HEK293 (cell line): ENCODE data around the gene PRR19.
A peak's percentile ranks its signal among the peaks of the same experiment; 100 is the strongest.

Experiments
- CTCF ChIA-PET: fragments of 350-600 bp; formaldehyde crosslinking; extraction: SDS; loops from one replicate; lab custom pipeline; 2021; ENCODE audit warnings: antibody characterized with exemption; lab: Yijun Ruan, JAX
- POLR2A ChIA-PET: fragments of 300-600 bp; formaldehyde crosslinking; extraction: SDS; loops from one replicate; lab custom pipeline; 2020; ENCODE audit warnings: antibody characterized with exemption, inconsistent platforms; lab: Yijun Ruan, JAX
- H3K27ac ChIP-seq: fragments of 200-500 bp; sonication (Bioruptor generic); 2 replicates; pipeline ENCODE4 v1.5.1; 2014; ENCODE audit warnings: low read depth, low read length, control low read depth, inconsistent platforms; ENCODE audit errors: extremely low read depth
- H3K36me3 ChIP-seq, 2 experiments: fragments of 200-500 bp in 1 of 2; sonication (Bioruptor generic) in 1 of 2; 1 replicate in 1 of 2; 2 replicates in 1 of 2; pipeline ENCODE4 v1.5.1; 2014 to 2017; ENCODE audit warnings: inconsistent platforms in 2 of 2, low read length in 2 of 2; ENCODE audit not compliant: control insufficient read depth in 2 of 2, insufficient read depth in 1 of 2
- H3K4me1 ChIP-seq: fragments of 200-500 bp; sonication (Bioruptor generic); 2 replicates; pipeline ENCODE4 v1.5.1; 2014; ENCODE audit warnings: mild to moderate bottlenecking, low read length, inconsistent platforms; ENCODE audit not compliant: control insufficient read depth, insufficient read depth
- H3K4me3 ChIP-seq: 2 replicates; pipeline ENCODE4 v1.5.1; 2011; ENCODE audit warnings: low read depth, mild to moderate bottlenecking, control low read depth, low read length, moderate library complexity
- H3K9me3 ChIP-seq: fragments of 200-500 bp; sonication (Bioruptor generic); 2 replicates; pipeline ENCODE4 v1.5.1; 2014; ENCODE audit warnings: low read depth, low read length, inconsistent platforms; ENCODE audit not compliant: control insufficient read depth, insufficient read depth
- FEZF1 ChIP-seq: fragments of 450-650 bp; formaldehyde crosslinking; IDR thresholded peaks from 2 replicates; pipeline ENCODE4 v1.5.1; 2016; ENCODE audit warnings: missing biosample characterization, missing genetic modification characterization
- RBAK ChIP-seq: fragments of 450-650 bp; formaldehyde crosslinking; IDR thresholded peaks from 2 replicates; pipeline ENCODE4 v1.5.1; 2016; ENCODE audit warnings: missing biosample characterization, missing genetic modification characterization
- TRIM28 ChIP-seq: IDR thresholded peaks from 2 replicates; pipeline ENCODE4 v1.6.1; 2011; ENCODE audit warnings: low read length, control low read depth, borderline replicate concordance
- ZBTB20 ChIP-seq: fragments of 450-650 bp; formaldehyde crosslinking; IDR thresholded peaks from 2 replicates; pipeline ENCODE4 v1.5.1; 2016; ENCODE audit warnings: missing biosample characterization, missing genetic modification characterization
- ZBTB7A ChIP-seq: fragments of 450-650 bp; formaldehyde crosslinking; IDR thresholded peaks from 2 replicates; pipeline ENCODE4 v1.5.1; 2016; ENCODE audit warnings: low read depth, missing biosample characterization, missing genetic modification characterization
- ZNF146 ChIP-seq: fragments of 450-650 bp; formaldehyde crosslinking; IDR thresholded peaks from 2 replicates; pipeline ENCODE4 v1.5.1; 2016; ENCODE audit warnings: missing biosample characterization, missing genetic modification characterization
- ZNF2 ChIP-seq: fragments of 450-650 bp; formaldehyde crosslinking; IDR thresholded peaks from 2 replicates; pipeline ENCODE4 v1.5.1; 2016; ENCODE audit warnings: missing biosample characterization, missing genetic modification characterization
- ZNF324 ChIP-seq: fragments of 450-650 bp; formaldehyde crosslinking; IDR thresholded peaks from 2 replicates; pipeline ENCODE4 v1.5.1; 2016; ENCODE audit warnings: missing biosample characterization, missing genetic modification characterization
- ZNF366 ChIP-seq: fragments of 450-650 bp; formaldehyde crosslinking; conservative IDR thresholded peaks from 2 replicates; pipeline ENCODE4 v1.5.1; 2016; ENCODE audit warnings: missing biosample characterization, missing genetic modification characterization
- ZNF501 ChIP-seq: fragments of 450-650 bp; formaldehyde crosslinking; IDR thresholded peaks from 2 replicates; pipeline ENCODE4 v1.5.1; 2016; ENCODE audit warnings: missing biosample characterization, missing genetic modification characterization
- ZNF571 ChIP-seq: fragments of 450-650 bp; formaldehyde crosslinking; IDR thresholded peaks from 2 replicates; pipeline ENCODE4 v1.5.0; 2017; ENCODE audit warnings: missing biosample characterization, missing genetic modification characterization
- ZNF600 ChIP-seq: fragments of 450-650 bp; formaldehyde crosslinking; IDR thresholded peaks from 2 replicates; pipeline ENCODE4 v1.5.1; 2016; ENCODE audit warnings: missing biosample characterization, missing genetic modification characterization
- TF ChIP-seq, protein P1 (sequence below): IDR thresholded peaks from 2 replicates; pipeline ENCODE4 v1.6.1; 2011; ENCODE audit warnings: mild to moderate bottlenecking, low read depth, low read length, borderline replicate concordance
- TF ChIP-seq, protein P2 (sequence below): fragments of 450-650 bp; formaldehyde crosslinking; IDR thresholded peaks from 2 replicates; pipeline ENCODE4 v1.5.1; 2016; ENCODE audit warnings: missing biosample characterization, missing genetic modification characterization, borderline replicate concordance
- TF ChIP-seq, protein P3 (sequence below): sonication (generic); formaldehyde crosslinking; IDR thresholded peaks from 2 replicates; pipeline ENCODE4 v1.8.1; 2022; ENCODE audit warnings: mild to moderate bottlenecking, moderate library complexity, missing genetic modification reagents
- TF ChIP-seq, protein P4 (sequence below): fragments of 450-650 bp; formaldehyde crosslinking; conservative IDR thresholded peaks from 2 replicates; pipeline ENCODE4 v1.5.1; 2016; ENCODE audit warnings: low read depth, missing biosample characterization, missing genetic modification characterization
- TF ChIP-seq, protein P5 (sequence below): fragments of 450-650 bp; IDR thresholded peaks from 2 replicates; pipeline ENCODE4 v1.5.1; 2018; ENCODE audit warnings: missing biosample characterization, missing genetic modification characterization

Gene PRR19

DNA sequence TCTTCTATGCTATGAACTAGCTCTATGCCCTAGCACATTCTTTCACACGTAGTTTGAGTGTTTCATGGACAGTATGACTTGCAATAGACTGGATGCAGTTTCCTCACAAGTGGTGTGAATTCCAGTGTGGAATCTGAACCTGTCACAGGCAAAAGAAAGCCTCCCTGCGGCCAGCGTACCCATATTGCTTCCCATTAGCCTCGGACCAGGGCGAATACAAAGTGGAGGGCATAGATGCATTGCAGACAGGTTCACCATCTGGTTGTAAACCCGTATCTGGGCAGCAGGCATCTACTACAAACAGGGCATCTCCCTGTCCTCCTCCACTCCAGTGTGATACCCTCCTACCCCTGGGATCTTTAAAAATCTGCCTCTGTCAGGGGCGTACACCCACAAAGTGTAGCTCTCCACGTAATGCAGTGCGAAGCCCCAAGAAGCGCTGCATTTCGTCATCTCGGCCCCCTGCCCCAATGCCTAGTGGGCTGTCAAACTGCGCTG lies 34.2 kb upstream of the PRR19 start (continued):
- TF ChIP-seq ZNF571, result no peak
- peak; percentile 64 for TF ChIP-seq ZBTB20 (tag by site-specific recombination)
- TF ChIP-seq ZNF600 (tag by site-specific recombination), result no peak
- TF ChIP-seq ZNF2 (tag by site-specific recombination), result no peak
- TF ChIP-seq, protein P1, sequence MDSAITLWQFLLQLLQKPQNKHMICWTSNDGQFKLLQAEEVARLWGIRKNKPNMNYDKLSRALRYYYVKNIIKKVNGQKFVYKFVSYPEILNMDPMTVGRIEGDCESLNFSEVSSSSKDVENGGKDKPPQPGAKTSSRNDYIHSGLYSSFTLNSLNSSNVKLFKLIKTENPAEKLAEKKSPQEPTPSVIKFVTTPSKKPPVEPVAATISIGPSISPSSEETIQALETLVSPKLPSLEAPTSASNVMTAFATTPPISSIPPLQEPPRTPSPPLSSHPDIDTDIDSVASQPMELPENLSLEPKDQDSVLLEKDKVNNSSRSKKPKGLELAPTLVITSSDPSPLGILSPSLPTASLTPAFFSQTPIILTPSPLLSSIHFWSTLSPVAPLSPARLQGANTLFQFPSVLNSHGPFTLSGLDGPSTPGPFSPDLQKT, result no peak
- TF ChIP-seq ZNF366 (tag by site-specific recombination), result no peak
- TF ChIP-seq, protein P2, sequence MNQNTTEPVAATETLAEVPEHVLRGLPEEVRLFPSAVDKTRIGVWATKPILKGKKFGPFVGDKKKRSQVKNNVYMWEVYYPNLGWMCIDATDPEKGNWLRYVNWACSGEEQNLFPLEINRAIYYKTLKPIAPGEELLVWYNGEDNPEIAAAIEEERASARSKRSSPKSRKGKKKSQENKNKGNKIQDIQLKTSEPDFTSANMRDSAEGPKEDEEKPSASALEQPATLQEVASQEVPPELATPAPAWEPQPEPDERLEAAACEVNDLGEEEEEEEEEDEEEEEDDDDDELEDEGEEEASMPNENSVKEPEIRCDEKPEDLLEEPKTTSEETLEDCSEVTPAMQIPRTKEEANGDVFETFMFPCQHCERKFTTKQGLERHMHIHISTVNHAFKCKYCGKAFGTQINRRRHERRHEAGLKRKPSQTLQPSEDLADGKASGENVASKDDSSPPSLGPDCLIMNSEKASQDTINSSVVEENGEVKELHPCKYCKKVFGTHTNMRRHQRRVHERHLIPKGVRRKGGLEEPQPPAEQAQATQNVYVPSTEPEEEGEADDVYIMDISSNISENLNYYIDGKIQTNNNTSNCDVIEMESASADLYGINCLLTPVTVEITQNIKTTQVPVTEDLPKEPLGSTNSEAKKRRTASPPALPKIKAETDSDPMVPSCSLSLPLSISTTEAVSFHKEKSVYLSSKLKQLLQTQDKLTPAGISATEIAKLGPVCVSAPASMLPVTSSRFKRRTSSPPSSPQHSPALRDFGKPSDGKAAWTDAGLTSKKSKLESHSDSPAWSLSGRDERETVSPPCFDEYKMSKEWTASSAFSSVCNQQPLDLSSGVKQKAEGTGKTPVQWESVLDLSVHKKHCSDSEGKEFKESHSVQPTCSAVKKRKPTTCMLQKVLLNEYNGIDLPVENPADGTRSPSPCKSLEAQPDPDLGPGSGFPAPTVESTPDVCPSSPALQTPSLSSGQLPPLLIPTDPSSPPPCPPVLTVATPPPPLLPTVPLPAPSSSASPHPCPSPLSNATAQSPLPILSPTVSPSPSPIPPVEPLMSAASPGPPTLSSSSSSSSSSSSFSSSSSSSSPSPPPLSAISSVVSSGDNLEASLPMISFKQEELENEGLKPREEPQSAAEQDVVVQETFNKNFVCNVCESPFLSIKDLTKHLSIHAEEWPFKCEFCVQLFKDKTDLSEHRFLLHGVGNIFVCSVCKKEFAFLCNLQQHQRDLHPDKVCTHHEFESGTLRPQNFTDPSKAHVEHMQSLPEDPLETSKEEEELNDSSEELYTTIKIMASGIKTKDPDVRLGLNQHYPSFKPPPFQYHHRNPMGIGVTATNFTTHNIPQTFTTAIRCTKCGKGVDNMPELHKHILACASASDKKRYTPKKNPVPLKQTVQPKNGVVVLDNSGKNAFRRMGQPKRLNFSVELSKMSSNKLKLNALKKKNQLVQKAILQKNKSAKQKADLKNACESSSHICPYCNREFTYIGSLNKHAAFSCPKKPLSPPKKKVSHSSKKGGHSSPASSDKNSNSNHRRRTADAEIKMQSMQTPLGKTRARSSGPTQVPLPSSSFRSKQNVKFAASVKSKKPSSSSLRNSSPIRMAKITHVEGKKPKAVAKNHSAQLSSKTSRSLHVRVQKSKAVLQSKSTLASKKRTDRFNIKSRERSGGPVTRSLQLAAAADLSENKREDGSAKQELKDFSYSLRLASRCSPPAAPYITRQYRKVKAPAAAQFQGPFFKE (tag by site-specific recombination), result no peak
- no peak for TF ChIP-seq RBAK
- TF ChIP-seq, protein P3, sequence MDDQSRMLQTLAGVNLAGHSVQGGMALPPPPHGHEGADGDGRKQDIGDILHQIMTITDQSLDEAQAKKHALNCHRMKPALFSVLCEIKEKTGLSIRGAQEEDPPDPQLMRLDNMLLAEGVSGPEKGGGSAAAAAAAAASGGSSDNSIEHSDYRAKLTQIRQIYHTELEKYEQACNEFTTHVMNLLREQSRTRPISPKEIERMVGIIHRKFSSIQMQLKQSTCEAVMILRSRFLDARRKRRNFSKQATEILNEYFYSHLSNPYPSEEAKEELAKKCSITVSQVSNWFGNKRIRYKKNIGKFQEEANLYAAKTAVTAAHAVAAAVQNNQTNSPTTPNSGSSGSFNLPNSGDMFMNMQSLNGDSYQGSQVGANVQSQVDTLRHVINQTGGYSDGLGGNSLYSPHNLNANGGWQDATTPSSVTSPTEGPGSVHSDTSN (CRISPR knock-in tag), result no peak
- TF ChIP-seq ZNF324 (tag by site-specific recombination), result no peak
- no peak for TF ChIP-seq ZNF501
- TF ChIP-seq, all 188 proteins: peak for 13

DNA sequence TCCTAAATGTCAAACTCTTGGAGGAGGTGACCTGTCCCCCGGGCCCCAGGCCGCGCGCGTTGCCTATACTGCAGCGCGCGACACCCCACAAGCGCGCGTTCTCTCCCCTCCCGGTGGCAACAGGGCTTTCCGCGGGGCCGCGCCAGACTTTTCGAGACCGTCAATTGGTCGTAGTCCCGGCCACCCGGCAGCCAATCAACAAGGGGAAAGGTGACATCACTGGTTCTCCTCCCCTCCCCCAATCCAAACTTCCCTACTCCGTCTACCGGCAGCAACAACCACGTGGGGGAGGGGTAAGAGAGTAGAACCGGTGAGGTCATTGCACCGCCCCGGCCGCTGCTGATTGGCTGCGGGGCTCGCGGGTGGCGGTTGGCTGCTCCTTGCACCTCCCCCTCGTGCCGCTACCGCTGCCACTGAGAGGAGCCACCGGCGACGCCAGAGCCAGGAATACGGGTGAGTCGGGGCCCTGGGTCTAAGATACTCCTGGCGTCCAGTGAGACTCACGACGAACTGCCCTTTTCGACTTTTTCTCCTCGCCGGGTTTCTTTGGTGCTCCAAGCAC lies 33.7 kb upstream of the PRR19 start:
- peaks cover 0 to 20% of the 10 kb centered on the region in 2 experiments; a peak in 2 of 3 replicates for H3K36me3 ChIP-seq
- no peaks in the 10 kb centered on the region for H3K9me3 ChIP-seq
- CTCF ChIA-PET, result interaction anchor here (0.7 to 2.0 kb wide), 4 partner anchors 22 to 156 kb away, joined by 3 to 10 read pairs (median 4); no protein-coding TSS in a partner anchor
- POLR2A ChIA-PET, result interaction anchor here (0.9 to 1.7 kb wide), 6 partner anchors 10 to 25 kb away, joined by 3 to 8 read pairs (median 6); partner anchors contain the start of gene GSK3A
- peaks cover 16% of the 10 kb centered on the region for H3K4me1 ChIP-seq
- peak overlapping the region; percentile 77 for H3K4me3 ChIP-seq
- H3K27ac ChIP-seq, result peak overlapping the region; percentile 98
- TF ChIP-seq ZBTB7A (tag by site-specific recombination) (no peak), ZNF146 (tag by site-specific recombination) (no peak), TRIM28 (0 out of 2 replicates have a peak, but pooled peaks have one; percentile 19), FEZF1 (tag by site-specific recombination) (peak; percentile 31; the same call in 1 of the 2 replicates)
- TF ChIP-seq, protein P4, sequence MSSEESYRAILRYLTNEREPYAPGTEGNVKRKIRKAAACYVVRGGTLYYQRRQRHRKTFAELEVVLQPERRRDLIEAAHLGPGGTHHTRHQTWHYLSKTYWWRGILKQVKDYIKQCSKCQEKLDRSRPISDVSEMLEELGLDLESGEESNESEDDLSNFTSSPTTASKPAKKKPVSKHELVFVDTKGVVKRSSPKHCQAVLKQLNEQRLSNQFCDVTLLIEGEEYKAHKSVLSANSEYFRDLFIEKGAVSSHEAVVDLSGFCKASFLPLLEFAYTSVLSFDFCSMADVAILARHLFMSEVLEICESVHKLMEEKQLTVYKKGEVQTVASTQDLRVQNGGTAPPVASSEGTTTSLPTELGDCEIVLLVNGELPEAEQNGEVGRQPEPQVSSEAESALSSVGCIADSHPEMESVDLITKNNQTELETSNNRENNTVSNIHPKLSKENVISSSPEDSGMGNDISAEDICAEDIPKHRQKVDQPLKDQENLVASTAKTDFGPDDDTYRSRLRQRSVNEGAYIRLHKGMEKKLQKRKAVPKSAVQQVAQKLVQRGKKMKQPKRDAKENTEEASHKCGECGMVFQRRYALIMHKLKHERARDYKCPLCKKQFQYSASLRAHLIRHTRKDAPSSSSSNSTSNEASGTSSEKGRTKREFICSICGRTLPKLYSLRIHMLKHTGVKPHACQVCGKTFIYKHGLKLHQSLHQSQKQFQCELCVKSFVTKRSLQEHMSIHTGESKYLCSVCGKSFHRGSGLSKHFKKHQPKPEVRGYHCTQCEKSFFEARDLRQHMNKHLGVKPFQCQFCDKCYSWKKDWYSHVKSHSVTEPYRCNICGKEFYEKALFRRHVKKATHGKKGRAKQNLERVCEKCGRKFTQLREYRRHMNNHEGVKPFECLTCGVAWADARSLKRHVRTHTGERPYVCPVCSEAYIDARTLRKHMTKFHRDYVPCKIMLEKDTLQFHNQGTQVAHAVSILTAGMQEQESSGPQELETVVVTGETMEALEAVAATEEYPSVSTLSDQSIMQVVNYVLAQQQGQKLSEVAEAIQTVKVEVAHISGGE (tag by site-specific recombination), result peak; percentile 63
- TF ChIP-seq, protein P5, sequence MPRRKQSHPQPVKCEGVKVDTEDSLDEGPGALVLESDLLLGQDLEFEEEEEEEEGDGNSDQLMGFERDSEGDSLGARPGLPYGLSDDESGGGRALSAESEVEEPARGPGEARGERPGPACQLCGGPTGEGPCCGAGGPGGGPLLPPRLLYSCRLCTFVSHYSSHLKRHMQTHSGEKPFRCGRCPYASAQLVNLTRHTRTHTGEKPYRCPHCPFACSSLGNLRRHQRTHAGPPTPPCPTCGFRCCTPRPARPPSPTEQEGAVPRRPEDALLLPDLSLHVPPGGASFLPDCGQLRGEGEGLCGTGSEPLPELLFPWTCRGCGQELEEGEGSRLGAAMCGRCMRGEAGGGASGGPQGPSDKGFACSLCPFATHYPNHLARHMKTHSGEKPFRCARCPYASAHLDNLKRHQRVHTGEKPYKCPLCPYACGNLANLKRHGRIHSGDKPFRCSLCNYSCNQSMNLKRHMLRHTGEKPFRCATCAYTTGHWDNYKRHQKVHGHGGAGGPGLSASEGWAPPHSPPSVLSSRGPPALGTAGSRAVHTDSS (tag by site-specific recombination), result no peak
